ENCODE data around the gene CYBRD1.

- TF ChIP-seq, protein P1, sequence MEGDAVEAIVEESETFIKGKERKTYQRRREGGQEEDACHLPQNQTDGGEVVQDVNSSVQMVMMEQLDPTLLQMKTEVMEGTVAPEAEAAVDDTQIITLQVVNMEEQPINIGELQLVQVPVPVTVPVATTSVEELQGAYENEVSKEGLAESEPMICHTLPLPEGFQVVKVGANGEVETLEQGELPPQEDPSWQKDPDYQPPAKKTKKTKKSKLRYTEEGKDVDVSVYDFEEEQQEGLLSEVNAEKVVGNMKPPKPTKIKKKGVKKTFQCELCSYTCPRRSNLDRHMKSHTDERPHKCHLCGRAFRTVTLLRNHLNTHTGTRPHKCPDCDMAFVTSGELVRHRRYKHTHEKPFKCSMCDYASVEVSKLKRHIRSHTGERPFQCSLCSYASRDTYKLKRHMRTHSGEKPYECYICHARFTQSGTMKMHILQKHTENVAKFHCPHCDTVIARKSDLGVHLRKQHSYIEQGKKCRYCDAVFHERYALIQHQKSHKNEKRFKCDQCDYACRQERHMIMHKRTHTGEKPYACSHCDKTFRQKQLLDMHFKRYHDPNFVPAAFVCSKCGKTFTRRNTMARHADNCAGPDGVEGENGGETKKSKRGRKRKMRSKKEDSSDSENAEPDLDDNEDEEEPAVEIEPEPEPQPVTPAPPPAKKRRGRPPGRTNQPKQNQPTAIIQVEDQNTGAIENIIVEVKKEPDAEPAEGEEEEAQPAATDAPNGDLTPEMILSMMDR (IDR thresholded peaks at IDR 0.05 in 2 of 3, conservative IDR thresholded peaks at IDR 0.05 in 1 of 3; ENCODE audit: control insufficient read depth in 2 of 3, extremely low read depth in 1 of 3, insufficient read depth in 1 of 3, low read depth in 3 of 3, low read length in 3 of 3): no peak
- TF ChIP-seq GATAD2B (conservative IDR thresholded peaks at IDR 0.05; ENCODE audit: low read depth) (no peak), EP300 (IDR thresholded peaks at IDR 0.05; ENCODE audit: borderline replicate concordance in 1 of 2, control insufficient read depth in 1 of 2, low read depth in 2 of 2, low read length in 2 of 2) (no peak), POLR2A (IDR thresholded peaks at IDR 0.05; ENCODE audit: low read depth, low read length) (no peak), MXI1 (IDR thresholded peaks at IDR 0.05; ENCODE audit: low read depth, low read length) (no peak), EZH2 (IDR thresholded peaks at IDR 0.05; ENCODE audit: borderline replicate concordance, control insufficient read depth, low read depth, low read length) (no peak), CHD2 (IDR thresholded peaks at IDR 0.05; ENCODE audit: borderline replicate concordance, low read depth, low read length) (no peak), NR2C2 (IDR thresholded peaks at IDR 0.05; ENCODE audit: borderline replicate concordance, control insufficient read depth, insufficient read length, low read depth) (no peak)
- TF ChIP-seq, protein P2, sequence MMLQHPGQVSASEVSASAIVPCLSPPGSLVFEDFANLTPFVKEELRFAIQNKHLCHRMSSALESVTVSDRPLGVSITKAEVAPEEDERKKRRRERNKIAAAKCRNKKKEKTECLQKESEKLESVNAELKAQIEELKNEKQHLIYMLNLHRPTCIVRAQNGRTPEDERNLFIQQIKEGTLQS (IDR thresholded peaks at IDR 0.05; ENCODE audit: borderline replicate concordance, extremely low read depth, low read depth, low read length): no peak
These were observed 6.5 kb upstream of the CYBRD1 start for GRCh38 chr2:171515672-171516298.
